HG03097 (cell line): Measurements from ENCODE around the gene TRAP1.

Source experiments
- ATAC-seq: cut with Tn5 transposase; IDR thresholded peaks from one replicate; pipeline ENCODE4 v1.9.1; 2021; ENCODE audit not compliant: unreplicated experiment, low FRiP score

TRAP1 gene

GRCh38 chr16:3717235-3718018 lies at the start of gene TRAP1:
TRAP1 (minus strand) TSS chr16:3717524; CDS start chr16:3717508, 16 bp downstream.
- ATAC-seq, result peak; percentile 68

GRCh38 chr16:3766177-3766576 lies 48.9 kb upstream of the TRAP1 start:
- ATAC-seq, result no peak

GRCh38 chr16:3764409-3764808 lies 47.1 kb upstream of the TRAP1 start:
- no peak for ATAC-seq

GRCh38 chr16:3762107-3762750 lies 44.9 kb upstream of the TRAP1 start:
- no peak for ATAC-seq

GRCh38 chr16:3761375-3762106 lies 44.2 kb upstream of the TRAP1 start:
- no peak for ATAC-seq

- ATAC-seq, result no peak
Observed at GRCh38 chr16:3760518-3760917, 43.2 kb upstream of the TRAP1 start.

GRCh38 chr16:3759736-3760135 lies 42.4 kb upstream of the TRAP1 start:
- ATAC-seq, result no peak

GRCh38 chr16:3756113-3756512 lies 38.8 kb upstream of the TRAP1 start:
- ATAC-seq, result no peak

- no peak for ATAC-seq
Observed at GRCh38 chr16:3755249-3755648, 37.9 kb upstream of the TRAP1 start.

- no peak for ATAC-seq
Observed at GRCh38 chr16:3754772-3755171, 37.4 kb upstream of the TRAP1 start.

GRCh38 chr16:3754081-3754703 lies 36.9 kb upstream of the TRAP1 start:
- ATAC-seq, result no peak

- ATAC-seq, result no peak
Observed at GRCh38 chr16:3752984-3753383, 35.7 kb upstream of the TRAP1 start.

GRCh38 chr16:3751878-3752277 lies 34.6 kb upstream of the TRAP1 start:
- ATAC-seq, result no peak

- ATAC-seq, result no peak
Observed at GRCh38 chr16:3748307-3748706, 31.0 kb upstream of the TRAP1 start.

GRCh38 chr16:3745751-3746355 lies 28.5 kb upstream of the TRAP1 start:
- no peak for ATAC-seq

GRCh38 chr16:3744018-3744417 lies 26.7 kb upstream of the TRAP1 start:
- ATAC-seq, result no peak

GRCh38 chr16:3740934-3741333 lies 23.6 kb upstream of the TRAP1 start:
- no peak for ATAC-seq

- no peak for ATAC-seq
Observed at GRCh38 chr16:3740186-3740585, 22.9 kb upstream of the TRAP1 start.

- ATAC-seq, result no peak
Observed at GRCh38 chr16:3739636-3740035, 22.3 kb upstream of the TRAP1 start.

- no peak for ATAC-seq
Observed at GRCh38 chr16:3738541-3738940, 21.2 kb upstream of the TRAP1 start.

GRCh38 chr16:3738128-3738527 lies 20.8 kb upstream of the TRAP1 start:
- no peak for ATAC-seq
